GM18951 (cell line): ENCODE measurements around the gene SUSD3.

ENCODE experiments used
- POLR2A ChIP-seq: IDR thresholded peaks from 4 replicates; pipeline ENCODE4 v1.6.1; 2011; ENCODE audit warnings: mild to moderate bottlenecking; ENCODE audit not compliant: insufficient read length, insufficient read depth; ENCODE audit errors: extremely low read depth
- in situ Hi-C: fragments of 300-500 bp; cut with MboI; formaldehyde crosslinking; loops from one replicate; pipeline ENCODE4 v1.12.0; 2022; ENCODE audit warnings: low sequenced_read_pairs, mixed read lengths, inconsistent platforms; ENCODE audit not compliant: unreplicated experiment

The SUSD3 gene

GRCh38 chr9:93129691-93130500, 71.4 kb downstream of the SUSD3 start:
- in situ Hi-C loops = no loop called here
- TF ChIP-seq POLR2A = no peak

DNA sequence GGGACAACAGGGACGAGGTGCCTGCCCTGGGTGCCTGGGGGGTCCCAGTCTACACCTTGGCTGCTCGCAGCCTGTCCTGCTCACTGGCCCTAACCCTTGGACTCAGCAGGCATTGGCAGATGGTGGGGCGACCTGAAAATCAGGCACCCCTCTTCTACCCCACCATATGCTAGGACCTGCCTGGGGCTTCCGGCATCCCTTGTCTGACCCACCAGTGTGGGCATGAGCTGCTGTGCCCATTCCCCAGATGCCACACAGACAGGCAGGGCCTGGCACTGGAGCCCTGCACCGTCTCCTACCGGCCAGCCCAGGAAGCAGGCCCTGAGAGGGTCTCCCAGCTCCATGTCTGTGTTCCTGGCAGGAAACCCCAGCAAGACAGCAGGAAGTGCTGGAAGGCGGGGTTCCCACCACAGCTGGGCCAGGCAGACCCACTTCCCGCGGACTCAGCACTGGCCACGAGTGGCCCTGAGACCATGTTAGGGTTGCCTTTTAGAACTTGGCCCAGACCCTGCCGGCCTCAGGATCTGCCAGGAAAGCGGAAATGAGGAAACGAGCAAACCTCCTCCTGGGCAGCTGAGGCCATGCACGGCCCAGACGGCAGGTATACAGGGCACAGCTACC, 72.5 kb downstream of the SUSD3 start:
- TF ChIP-seq POLR2A = no peak

DNA sequence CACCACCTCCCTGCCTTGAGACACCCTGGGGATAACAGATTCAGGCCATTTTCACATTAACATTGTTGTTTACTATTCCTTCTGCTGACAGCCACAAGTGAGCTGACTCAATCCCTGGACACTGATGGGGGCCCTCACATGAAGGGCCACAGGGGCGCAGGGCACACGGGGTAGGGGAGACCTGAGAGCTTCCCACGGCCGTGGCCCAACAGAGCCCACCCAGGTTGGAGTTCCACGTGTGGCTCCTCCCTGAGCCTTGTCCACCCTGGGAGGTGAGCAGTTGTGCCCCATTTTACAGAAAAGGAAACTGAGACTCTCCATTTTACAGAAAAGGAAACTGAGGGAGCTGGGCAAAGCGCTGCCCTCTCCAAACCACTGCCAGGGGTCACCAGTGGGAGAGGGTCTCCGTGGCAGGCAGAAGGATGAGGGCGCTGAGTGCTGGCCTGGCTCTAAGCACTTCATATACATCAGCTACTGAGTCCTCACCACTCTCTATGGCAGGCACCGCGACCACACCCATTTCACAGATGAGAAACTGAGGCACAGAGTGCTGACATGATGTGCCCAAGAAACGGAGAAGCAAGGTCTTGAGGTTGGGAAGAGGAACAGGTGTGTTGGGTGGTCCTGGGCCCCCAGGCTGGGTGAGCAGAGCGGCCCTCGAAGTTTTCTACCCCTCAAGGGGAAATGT, 73.2 kb downstream of the SUSD3 start:
- in situ Hi-C loops = no loop called here
- TF ChIP-seq POLR2A = no peak

More for the DNA sequence above, 72.5 kb downstream of the SUSD3 start:
- in situ Hi-C loops = no loop called here

DNA sequence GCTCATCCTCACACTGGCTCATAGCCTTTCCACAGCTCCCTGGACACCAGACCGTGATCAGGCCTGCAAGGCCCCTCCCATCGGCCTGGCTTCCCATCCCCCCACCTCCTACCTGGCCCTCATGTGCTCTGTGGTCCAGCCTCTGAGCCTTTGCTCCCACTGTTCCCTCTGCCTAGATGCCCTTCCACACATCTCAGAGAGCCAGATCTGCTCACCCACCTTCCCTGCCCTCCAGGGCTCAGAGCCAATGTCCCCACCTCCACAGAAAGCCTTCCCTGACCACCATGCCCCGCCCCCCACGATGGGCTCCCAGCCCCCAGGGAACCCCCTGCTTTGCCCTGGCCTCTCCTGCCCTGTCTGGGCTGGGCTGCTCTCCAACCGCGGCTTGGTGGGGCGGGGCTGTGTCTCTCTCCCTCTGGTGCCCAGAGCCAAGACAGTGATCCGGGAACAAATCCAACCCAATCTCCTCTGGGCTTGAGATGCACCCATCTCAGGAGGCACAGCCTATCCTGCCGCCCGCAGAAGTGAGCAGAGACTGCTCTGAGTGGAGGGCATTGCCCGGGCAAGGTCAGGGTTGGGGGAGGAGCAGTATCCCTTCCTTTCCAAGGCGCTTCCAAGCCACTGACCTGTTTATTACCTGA, 73.9 kb downstream of the SUSD3 start:
- TF ChIP-seq POLR2A = no peak
- in situ Hi-C loops = no loop called here

GRCh38 chr9:93132946-93133680, 74.6 kb downstream of the SUSD3 start:
- in situ Hi-C loops = no loop called here
- no peak for TF ChIP-seq POLR2A

DNA sequence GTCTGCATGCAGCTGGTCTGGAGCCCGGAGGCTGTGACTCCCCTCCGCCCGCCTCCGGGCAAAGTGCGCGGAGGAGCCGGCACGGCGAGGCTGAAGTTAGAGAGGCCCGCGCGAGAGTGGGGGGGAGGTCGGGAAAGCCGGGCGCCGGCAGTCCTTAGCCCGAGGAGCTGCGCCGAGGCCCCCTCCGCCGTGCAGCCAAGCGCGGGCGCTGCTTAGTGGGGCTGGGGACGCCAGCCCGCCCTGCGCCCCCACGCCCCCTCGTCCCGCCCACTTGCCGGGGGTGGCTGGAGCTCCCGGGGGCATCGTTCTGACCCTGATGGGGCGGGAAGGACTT, 75.1 kb downstream of the SUSD3 start:
- in situ Hi-C loops = no loop called here
- no peak for TF ChIP-seq POLR2A

GRCh38 chr9:93134015-93134739, 75.7 kb downstream of the SUSD3 start, which contains the start of gene NINJ1:
Gene NINJ1 (minus strand): TSS chr9:93134251. CDS start chr9:93134217, 34 bp downstream.
- in situ Hi-C loops = no loop called here
- TF ChIP-seq POLR2A = peak; percentile 66
